CD14-positive monocyte (primary cell): Measurements from ENCODE around the gene CHTOP. TPM values are rescaled to one million over a fixed set of nuclear protein-coding genes. Genes with fewer than 3 reads are reported as not detected.

Experiments used
- DNase-seq, 3 donors: peaks; one replicate each; pipeline ENCODE4 v3.0.0-alpha.2; 2011 to 2022
- H2AFZ ChIP-seq: 2 replicates; pipeline ENCODE4 v1.6.0; 2012; ENCODE audit warnings: mild to moderate bottlenecking, low read depth, low read length, inconsistent platforms; ENCODE audit not compliant: insufficient read depth, poor library complexity, severe bottlenecking
- H3K27ac ChIP-seq, 2 donors: 1 replicate in 1 of 2; 2 replicates in 1 of 2; pipeline ENCODE4 v1.5.1; 2012 to 2013; ENCODE audit warnings: low read length in 2 of 2, control low read depth in 1 of 2, inconsistent platforms in 1 of 2, low read depth in 1 of 2, mild to moderate bottlenecking in 1 of 2
- H3K27me3 ChIP-seq, 2 donors: one replicate each; pipeline versions ENCODE4 v1.6.0 to v1.6.1; 2011 to 2013; ENCODE audit warnings: low read length in 2 of 2; ENCODE audit not compliant: control insufficient read depth in 2 of 2, insufficient read depth in 2 of 2
- H3K36me3 ChIP-seq, 2 donors: replicated peaks in 1 of 2; 1 replicate in 1 of 2; 2 replicates in 1 of 2; pipeline versions ENCODE4 v1.5.1 to v1.6.1; 2012 to 2013; ENCODE audit warnings: low read length in 2 of 2, control low read depth in 1 of 2, inconsistent platforms in 1 of 2, mild to moderate bottlenecking in 1 of 2; ENCODE audit not compliant: insufficient read depth in 2 of 2, control insufficient read depth in 1 of 2
- H3K4me1 ChIP-seq, 2 donors: 1 replicate in 1 of 2; 2 replicates in 1 of 2; pipeline versions ENCODE4 v1.5.1 to v1.6.1; 2012 to 2013; ENCODE audit warnings: low read length in 2 of 2, control low read depth in 1 of 2, inconsistent platforms in 1 of 2, mild to moderate bottlenecking in 1 of 2, moderate library complexity in 1 of 2; ENCODE audit not compliant: insufficient read depth in 2 of 2, control insufficient read depth in 1 of 2
- H3K4me2 ChIP-seq: replicated peaks from 2 replicates; pipeline ENCODE3; 2012; ENCODE audit warnings: low read length, moderate library complexity, mild to moderate bottlenecking; ENCODE audit not compliant: poor library complexity, severe bottlenecking; ENCODE audit errors: extremely low read depth
- H3K4me3 ChIP-seq, 3 experiments: fragments of 200-600 bp in 1 of 3; sonication (generic) in 1 of 3; replicated peaks in 1 of 3; 1 replicate in 2 of 3; 2 replicates in 1 of 3; pipeline ENCODE4 v1.5.1; 2011 to 2013; ENCODE audit warnings: low read length in 3 of 3, mild to moderate bottlenecking in 3 of 3, control low read depth in 2 of 3, low read depth in 2 of 3, inconsistent platforms in 1 of 3, moderate library complexity in 1 of 3
- H3K79me2 ChIP-seq: 2 replicates; pipeline ENCODE4 v1.6.0; 2012; ENCODE audit warnings: mild to moderate bottlenecking, control low read depth, inconsistent platforms, low read length, moderate library complexity; ENCODE audit not compliant: insufficient read depth
- H3K9ac ChIP-seq: 2 replicates; pipeline ENCODE4 v1.6.0; 2017; ENCODE audit warnings: low read length, mild to moderate bottlenecking; ENCODE audit not compliant: insufficient read depth, poor library complexity, severe bottlenecking
- H3K9me3 ChIP-seq, 2 donors: replicated peaks in 1 of 2; 1 replicate in 1 of 2; 2 replicates in 1 of 2; pipeline versions ENCODE4 v1.5.1 to v1.6.1; 2012 to 2013; ENCODE audit warnings: low read length in 2 of 2, control low read depth in 1 of 2; ENCODE audit not compliant: control insufficient read depth in 1 of 2, insufficient read depth in 1 of 2
- H4K20me1 ChIP-seq: 2 replicates; pipeline ENCODE4 v1.6.0; 2012; ENCODE audit warnings: mild to moderate bottlenecking, low read length, control low read depth, moderate library complexity; ENCODE audit not compliant: insufficient read depth
- H3K27ac Mint-ChIP-seq, 7 donors: one replicate each; pipeline ENCODE4 v1.8.0; 2020; ENCODE audit warnings: mild to moderate bottlenecking in 7 of 7, mixed read lengths in 7 of 7, moderate library complexity in 6 of 7, inconsistent platforms in 2 of 7
- H3K27me3 Mint-ChIP-seq, 3 donors: one replicate each; pipeline ENCODE4 v1.8.0; 2021 to 2022; ENCODE audit warnings: low read depth in 3 of 3, mild to moderate bottlenecking in 3 of 3, mixed read lengths in 3 of 3, moderate library complexity in 3 of 3, inconsistent platforms in 1 of 3
- H3K36me3 Mint-ChIP-seq, 2 donors: one replicate each; pipeline ENCODE4 v1.8.0; 2020; ENCODE audit warnings: mixed read lengths in 2 of 2, inconsistent platforms in 1 of 2, mild to moderate bottlenecking in 1 of 2
- H3K4me1 Mint-ChIP-seq: one replicate; pipeline ENCODE4 v1.8.0; 2020; ENCODE audit warnings: mild to moderate bottlenecking, mixed read lengths
- H3K4me3 Mint-ChIP-seq, 2 donors: one replicate each; pipeline ENCODE4 v1.8.0; 2020; ENCODE audit warnings: mild to moderate bottlenecking in 2 of 2, mixed read lengths in 2 of 2, moderate library complexity in 1 of 2
- H3K9me3 Mint-ChIP-seq, 7 donors: one replicate each; pipeline ENCODE4 v1.8.0; 2020 to 2022; ENCODE audit warnings: mixed read lengths in 7 of 7, mild to moderate bottlenecking in 6 of 7, moderate library complexity in 6 of 7, inconsistent platforms in 2 of 7
- CTCF ChIP-seq: fragments of 200-600 bp; IDR thresholded peaks from one replicate; pipeline ENCODE4 v1.8.0; 2022; ENCODE audit warnings: antibody characterized with exemption, mild to moderate bottlenecking
- WGBS: methylation state at CpG from one replicate; pipeline ENCODE4 v1.1.5; 2013; ENCODE audit warnings: missing lambda C conversion rate; ENCODE audit not compliant: insufficient coverage; 5-methylcytosine and 5-hydroxymethylcytosine counted together
- intact Hi-C, 2 donors: fragments of 100-400 bp; cut with micrococcal nuclease; formaldehyde crosslinking; loops; one replicate each; pipeline versions ENCODE4 v1.15.0 to v1.15.1; 2023
- polyA plus RNA-seq, 3 donors: library from polyadenylated mRNA; depleted of rRNA in 1 of 3; unstranded in 2 of 3; stranded (reverse) in 1 of 3; fragments of 300-500 nt in 2 of 3; fragments of >200 nt in 1 of 3; fragmentation: Illumina TruSeq in 2 of 3; gene quantifications; 1 replicate in 2 of 3; 2 replicates in 1 of 3; pipeline ENCODE4 v1.2.3, GENCODE V29; 2012 to 2021

Gene CHTOP
- polyA plus RNA-seq, 3 donors: 28.1 to 56.2 (median 38.2) TPM

- Histone ChIP-seq H3K36me3 (no peaks in the 10 kb centered on the region), H3K9ac (no peak overlapping the region), H3K4me1 (peaks cover 29 to 40% of the 10 kb centered on the region in 2 donors), H4K20me1 (no peaks in the 10 kb centered on the region), H3K27me3 (no peaks in the 10 kb centered on the region), H3K4me3 (no peak overlapping the region), H3K4me2 (no peak overlapping the region), H3K79me2 (no peaks in the 10 kb centered on the region), H3K9me3 (no peaks in the 10 kb centered on the region), H3K27ac (no peak overlapping the region), H2AFZ (no peak overlapping the region)
- WGBS: no CpG with 5 or more reads among the region's 11 CpGs
- Mint-ChIP-seq H3K4me3 (no peak overlapping the region), H3K27ac (peak overlapping the region in 2 of 7 donors; percentile 43 to 48), H3K9me3 (peaks cover 0 to 2% (median 0%) of the 10 kb centered on the region in 7 donors), H3K36me3 (no peaks in the 10 kb centered on the region), H3K4me1 (peaks cover 41% of the 10 kb centered on the region), H3K27me3 (peaks cover 2% of the 10 kb centered on the region in 3 donors)
- intact Hi-C loops: no loop called here
- DNase-seq: no peak
- TF ChIP-seq CTCF: no peak
Observed at GRCh38 chr1:153612111-153612754, 21.6 kb upstream of the CHTOP start.

- H3K79me2 ChIP-seq: no peaks in the 10 kb centered on the region
- no peak within 1 kb of the TSS for H2AFZ ChIP-seq
- H3K36me3 Mint-ChIP-seq: no peaks in the 10 kb centered on the region
- H3K9me3 ChIP-seq: no peaks in the 10 kb centered on the region
- H3K27ac Mint-ChIP-seq: peak within 1 kb of the TSS in 1 of 7 donors; percentile 48
- no peak within 1 kb of the TSS for H3K27ac ChIP-seq
- peaks cover 0 to 2% (median 0%) of the 10 kb centered on the region in 7 donors for H3K9me3 Mint-ChIP-seq
- TF ChIP-seq CTCF: no peak
- no peak for DNase-seq
- H3K4me1 ChIP-seq: peaks cover 34 to 46% of the 10 kb centered on the region in 2 donors
- H3K4me1 Mint-ChIP-seq: peaks cover 41% of the 10 kb centered on the region
- no peak within 1 kb of the TSS for H3K4me3 ChIP-seq
- no peak within 1 kb of the TSS for H3K4me3 Mint-ChIP-seq
- WGBS: 98% methylated on average over 4 of the region's 9 CpGs
- intact Hi-C loops: no loop called here
- H3K27me3 Mint-ChIP-seq: peaks cover 2% of the 10 kb centered on the region in 3 donors
- H3K4me2 ChIP-seq: no peak within 1 kb of the TSS
- no peaks in the 10 kb centered on the region for H4K20me1 ChIP-seq
- no peaks in the 10 kb centered on the region for H3K27me3 ChIP-seq
- no peaks in the 10 kb centered on the region for H3K36me3 ChIP-seq
- H3K9ac ChIP-seq: no peak within 1 kb of the TSS
Observed at GRCh38 chr1:153612755-153613331, 21.0 kb upstream of the CHTOP start, which contains the start of gene S100A16. TSS of gene S100A16 (minus strand) at chr1:153613137. CDS start at chr1:153608151, 4,986 bp downstream.
